Fibroblast of villous mesenchyme (primary cell): ENCODE measurements around the gene WDFY3. TPM values are rescaled to one million over a fixed set of nuclear protein-coding genes. Genes with fewer than 3 reads are reported as not detected.

Experiments
- DNase-seq: peaks from one replicate; pipeline ENCODE4 v3.0.0-alpha.2; 2010; ENCODE audit warnings: low read depth
- H3K4me3 ChIP-seq: 2 replicates; pipeline ENCODE4 v1.5.1; 2011; ENCODE audit warnings: low read depth, mild to moderate bottlenecking, low read length
- CTCF ChIP-seq: IDR thresholded peaks from 2 replicates; pipeline ENCODE4 v1.5.1; 2012; ENCODE audit warnings: low read depth, mild to moderate bottlenecking, low read length; ENCODE audit not compliant: insufficient read depth
- total RNA-seq: library from RNA; depleted of rRNA; stranded (reverse); fragments of >200 nt; gene quantifications from 2 replicates; pipeline ENCODE4 v1.2.3, GENCODE V29; 2012

The WDFY3 gene
- total RNA-seq, 1 donor = 98.0 TPM

DNA sequence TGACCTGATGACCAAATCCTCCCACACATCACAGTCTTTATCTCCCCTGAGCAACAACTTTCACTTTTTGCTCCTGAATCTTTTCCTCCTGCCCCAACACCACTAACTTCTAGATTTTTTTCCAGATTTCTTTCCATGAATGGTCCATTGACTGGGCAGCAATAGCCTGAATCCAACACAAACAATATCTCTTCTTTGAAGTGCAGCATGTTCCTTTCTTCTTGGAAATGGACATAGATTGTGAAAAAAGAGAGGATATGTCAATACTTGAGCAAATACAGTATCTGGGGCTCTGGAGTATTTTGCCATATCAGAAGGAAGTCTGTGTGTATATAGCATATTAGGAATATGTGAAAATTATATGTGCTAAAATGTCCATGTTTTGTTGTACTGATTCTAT, 328.4 kb downstream of the WDFY3 start:
- no peak overlapping the region for H3K4me3 ChIP-seq
- DNase-seq = no peak
- no peak for TF ChIP-seq CTCF

DNA sequence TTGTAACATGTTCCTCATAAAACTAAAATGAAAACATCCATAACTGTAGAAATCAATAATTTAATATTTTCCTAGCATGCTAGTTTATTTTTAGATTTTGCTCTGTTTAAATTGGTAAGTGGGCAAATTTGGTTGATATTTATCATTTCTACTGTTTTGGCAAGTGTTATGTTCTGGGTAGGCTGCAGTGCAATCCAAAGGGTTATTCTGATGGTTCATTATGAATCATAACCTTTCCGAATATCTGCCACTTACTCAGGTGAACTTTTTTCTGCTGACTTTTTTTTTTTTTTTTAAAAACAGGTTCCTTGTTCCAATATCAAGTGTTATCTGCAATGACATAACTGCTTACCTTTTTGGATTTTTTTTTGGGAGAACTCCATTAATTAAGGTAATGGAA, 331.5 kb downstream of the WDFY3 start:
- H3K4me3 ChIP-seq = no peak overlapping the region
- DNase-seq = no peak
- TF ChIP-seq CTCF = no peak

GRCh38 chr4:84632092-84632491, 334.4 kb downstream of the WDFY3 start:
- DNase-seq = peak; percentile 71
- no peak for TF ChIP-seq CTCF
- H3K4me3 ChIP-seq = no peak overlapping the region

- no peak for DNase-seq
- H3K4me3 ChIP-seq = no peak overlapping the region
- TF ChIP-seq CTCF = no peak
Observed at GRCh38 chr4:84631573-84631972, 334.9 kb downstream of the WDFY3 start.

GRCh38 chr4:84626673-84627072, 339.8 kb downstream of the WDFY3 start:
- H3K4me3 ChIP-seq = no peak overlapping the region
- no peak for TF ChIP-seq CTCF
- DNase-seq = no peak

GRCh38 chr4:84623661-84624060, 342.8 kb downstream of the WDFY3 start:
- DNase-seq = no peak
- no peak overlapping the region for H3K4me3 ChIP-seq
- TF ChIP-seq CTCF = no peak

DNA sequence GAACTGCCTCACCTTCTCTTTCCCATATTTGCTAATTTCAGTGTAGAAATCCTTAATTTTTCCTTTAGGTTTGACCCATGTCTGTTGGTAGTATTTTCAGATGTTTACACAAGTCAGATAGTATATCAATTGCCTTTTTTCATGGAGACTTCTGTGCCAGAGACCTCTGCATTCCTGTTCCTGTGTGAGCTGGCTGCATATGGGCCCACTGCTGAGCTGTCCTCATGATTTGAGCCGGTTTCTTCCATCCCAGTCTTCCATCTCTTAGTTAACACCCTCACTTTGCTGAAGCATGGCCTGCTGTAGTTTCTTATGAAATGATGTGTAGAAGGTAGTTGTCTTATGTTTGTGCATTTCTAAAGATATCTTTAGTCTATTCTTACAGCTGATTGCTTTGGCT, 343.5 kb downstream of the WDFY3 start:
- H3K4me3 ChIP-seq = no peak overlapping the region
- no peak for TF ChIP-seq CTCF
- no peak for DNase-seq
